ENCODE data around the gene BSND. TPM values are rescaled to one million over a fixed set of nuclear protein-coding genes. Genes with fewer than 3 reads are reported as not detected.

Gene BSND
- total RNA-seq, 1 experiment from 2014 or later: 0.17 TPM

DNA sequence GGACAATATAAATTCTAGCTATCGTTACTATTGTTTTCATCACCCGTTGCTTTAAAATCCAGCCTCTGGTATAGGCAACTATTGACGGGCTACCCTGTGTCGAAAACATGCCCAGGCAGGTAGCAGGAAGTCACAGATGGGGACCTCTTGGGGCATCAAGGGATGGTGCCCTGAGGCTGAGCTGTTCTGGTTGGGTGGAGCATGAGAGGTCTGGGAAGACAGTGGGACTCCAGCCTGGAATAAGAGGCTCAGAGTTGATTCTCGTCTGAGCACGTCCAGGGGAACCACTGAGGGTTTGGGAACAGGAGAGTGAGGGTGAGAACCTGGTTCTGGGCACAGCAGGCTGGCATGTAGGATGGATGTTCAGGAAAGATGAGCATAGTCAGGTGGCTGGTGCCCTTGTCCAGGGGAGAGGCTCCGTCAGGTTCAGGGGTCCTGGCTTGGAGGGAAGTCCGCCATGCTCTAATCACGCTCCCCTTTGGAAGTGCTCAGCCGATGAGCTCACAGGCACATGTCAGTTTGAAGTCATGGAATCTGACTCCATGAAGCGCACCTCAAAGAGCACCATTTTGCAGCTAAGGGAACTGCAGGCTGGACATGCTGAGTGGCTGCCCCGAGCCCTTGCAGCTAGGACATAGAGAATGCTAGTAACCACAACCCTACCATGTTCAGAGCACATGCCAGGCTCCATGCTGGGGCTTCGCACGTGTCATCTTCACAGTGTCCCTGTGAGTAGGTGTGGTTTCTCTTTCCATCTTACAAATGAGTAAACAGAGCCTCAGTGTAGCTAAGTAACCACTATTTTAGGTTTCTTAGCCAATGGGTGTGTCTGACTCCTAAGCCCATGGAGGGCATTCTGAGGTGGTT is 61.6 kb downstream of the BSND start:
- Histone ChIP-seq H4K20me1 (ENCODE audit: control insufficient read depth, insufficient read depth, insufficient read length) (peaks cover 2% of the 10 kb centered on the region), H3K23ac (ENCODE audit: insufficient read length, low read depth, low read length) (no peak overlapping the region), H4K8ac (replicated peaks; ENCODE audit: insufficient read length, low read depth, low read length) (no peak overlapping the region), H3K4me1 (ENCODE audit: insufficient read depth, low read length) (no peaks in the 10 kb centered on the region), H3K9me3 (ENCODE audit: control insufficient read depth, low read depth, low read length) (no peaks in the 10 kb centered on the region), H2BK15ac (ENCODE audit: low read depth, low read length) (no peak overlapping the region), H3K18ac (ENCODE audit: insufficient read length, low read depth, low read length) (no peak overlapping the region), H2AK5ac (ENCODE audit: insufficient read length, low read length) (no peak overlapping the region), H3K14ac (ENCODE audit: insufficient read depth, low read length) (no peak overlapping the region), H3K79me2 (ENCODE audit: insufficient read depth, low read length) (no peaks in the 10 kb centered on the region), H2BK5ac (ENCODE audit: insufficient read length, low read length) (no peak overlapping the region), H3K27me3 (ENCODE audit: insufficient read depth, low read length) (no peaks in the 10 kb centered on the region), H3K4ac (ENCODE audit: low read depth, low read length) (no peak overlapping the region), H2BK120ac (ENCODE audit: low read depth, low read length, poor library complexity, severe bottlenecking) (no peak overlapping the region), H3T11ph (ENCODE audit: low read length) (no peak overlapping the region), H2BK12ac (ENCODE audit: insufficient read length, low read depth, low read length) (no peak overlapping the region), H3K27ac (ENCODE audit: insufficient read length, low read depth, low read length) (no peak overlapping the region), H2BK20ac (ENCODE audit: low read depth, low read length, poor library complexity, severe bottlenecking) (no peak overlapping the region), H4K5ac (ENCODE audit: insufficient read length, low read depth, low read length) (no peak overlapping the region), H3K9ac (ENCODE audit: extremely low read depth, insufficient read length, low read length) (no peak overlapping the region), H3K56ac (ENCODE audit: insufficient read length, low read depth, low read length) (no peak overlapping the region), H3K23me2 (ENCODE audit: insufficient read length, low read depth, low read length, poor library complexity, severe bottlenecking) (no peaks in the 10 kb centered on the region), H4K91ac (ENCODE audit: insufficient read length, low read depth, low read length) (no peak overlapping the region), H2AFZ (ENCODE audit: low read length) (no peak overlapping the region), H3K4me2 (ENCODE audit: insufficient read depth, insufficient read length, low read length) (no peak overlapping the region), H3K79me1 (ENCODE audit: insufficient read depth, low read depth, low read length, poor library complexity, severe bottlenecking) (no peaks in the 10 kb centered on the region)
- TF ChIP-seq, protein P1, sequence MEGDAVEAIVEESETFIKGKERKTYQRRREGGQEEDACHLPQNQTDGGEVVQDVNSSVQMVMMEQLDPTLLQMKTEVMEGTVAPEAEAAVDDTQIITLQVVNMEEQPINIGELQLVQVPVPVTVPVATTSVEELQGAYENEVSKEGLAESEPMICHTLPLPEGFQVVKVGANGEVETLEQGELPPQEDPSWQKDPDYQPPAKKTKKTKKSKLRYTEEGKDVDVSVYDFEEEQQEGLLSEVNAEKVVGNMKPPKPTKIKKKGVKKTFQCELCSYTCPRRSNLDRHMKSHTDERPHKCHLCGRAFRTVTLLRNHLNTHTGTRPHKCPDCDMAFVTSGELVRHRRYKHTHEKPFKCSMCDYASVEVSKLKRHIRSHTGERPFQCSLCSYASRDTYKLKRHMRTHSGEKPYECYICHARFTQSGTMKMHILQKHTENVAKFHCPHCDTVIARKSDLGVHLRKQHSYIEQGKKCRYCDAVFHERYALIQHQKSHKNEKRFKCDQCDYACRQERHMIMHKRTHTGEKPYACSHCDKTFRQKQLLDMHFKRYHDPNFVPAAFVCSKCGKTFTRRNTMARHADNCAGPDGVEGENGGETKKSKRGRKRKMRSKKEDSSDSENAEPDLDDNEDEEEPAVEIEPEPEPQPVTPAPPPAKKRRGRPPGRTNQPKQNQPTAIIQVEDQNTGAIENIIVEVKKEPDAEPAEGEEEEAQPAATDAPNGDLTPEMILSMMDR (conservative IDR thresholded peaks at IDR 0.05): no peak
- DNase-seq: peak; percentile 22
- Mint-ChIP-seq H3K4me3 (no peak overlapping the region), H3K4me1 (no peaks in the 10 kb centered on the region), H3K36me3 (ENCODE audit: insufficient read depth in 1 of 3, low read depth in 3 of 3) (peaks cover 12 to 73% (median 40%) of the 10 kb centered on the region in 3 experiments; a peak in 6 of 7 replicates), H3K27ac (peak overlapping the region in 2 of 3 experiments; percentile 23 to 79; a peak in 3 of 7 replicates), H3K9me3 (no peaks in the 10 kb centered on the region), H3K27me3 (ENCODE audit: low read depth) (no peaks in the 10 kb centered on the region)
- WGBS (ENCODE audit: extremely low coverage, insufficient read length, low lambda C conversion rate): no CpG with 5 or more reads among the region's 14 CpGs
